Activated CD4-positive, alpha-beta T cell treated with anti-CD3 and anti-CD28 coated beads, Interleukin-2, amount 10 ng/mL, durations not matched to agents 24 days and 14 days (primary cell): ENCODE data around the gene LATS2. TPM values are rescaled to one million over a fixed set of nuclear protein-coding genes. Genes with fewer than 3 reads are reported as not detected.

Experiments
- DNase-seq: peaks from one replicate; pipeline ENCODE4 v3.0.0; 2022
- H3K27ac Mint-ChIP-seq: one replicate; pipeline ENCODE4 v1.8.0; 2022; ENCODE audit warnings: mild to moderate bottlenecking, mixed read lengths
- H3K27me3 Mint-ChIP-seq: one replicate; pipeline ENCODE4 v1.8.0; 2022; ENCODE audit warnings: mixed read lengths
- H3K36me3 Mint-ChIP-seq: one replicate; pipeline ENCODE4 v1.8.0; 2022; ENCODE audit warnings: low read depth, mild to moderate bottlenecking, mixed read lengths
- H3K4me1 Mint-ChIP-seq: one replicate; pipeline ENCODE4 v1.8.0; 2021; ENCODE audit warnings: mixed read lengths
- H3K4me3 Mint-ChIP-seq: one replicate; pipeline ENCODE4 v1.8.0; 2022; ENCODE audit warnings: mild to moderate bottlenecking, moderate library complexity, mixed read lengths
- H3K9me3 Mint-ChIP-seq: one replicate; pipeline ENCODE4 v1.8.0; 2021; ENCODE audit warnings: mixed read lengths
- intact Hi-C: fragments of 100-400 bp; cut with micrococcal nuclease; formaldehyde crosslinking; loops from one replicate; pipeline ENCODE4 v1.15.1; 2023
- total RNA-seq: library from RNA; stranded (reverse); gene quantifications from 2 replicates; pipeline ENCODE4 v1.2.3, GENCODE V29; 2022

Gene LATS2
- total RNA-seq, 1 donor from 2014 or later: 1.7 TPM

GRCh38 chr13:20993661-20994440 is 67.5 kb downstream of the LATS2 start:
- no peaks in the 10 kb centered on the region for H3K9me3 Mint-ChIP-seq
- H3K36me3 Mint-ChIP-seq: no peaks in the 10 kb centered on the region
- intact Hi-C loops: no loop called here
- H3K4me1 Mint-ChIP-seq: peaks cover 4% of the 10 kb centered on the region
- DNase-seq: no peak
- H3K27me3 Mint-ChIP-seq: peaks cover 5% of the 10 kb centered on the region
- no peak overlapping the region for H3K27ac Mint-ChIP-seq
- H3K4me3 Mint-ChIP-seq: no peak overlapping the region

- intact Hi-C loops: no loop called here
These were observed 68.2 kb downstream of the LATS2 start for GRCh38 chr13:20993211-20993610.

GRCh38 chr13:20991741-20992520 is 69.5 kb downstream of the LATS2 start:
- Mint-ChIP-seq H3K36me3 (no peaks in the 10 kb centered on the region), H3K9me3 (no peaks in the 10 kb centered on the region), H3K27ac (no peak overlapping the region), H3K4me3 (no peak overlapping the region), H3K27me3 (peaks cover 5% of the 10 kb centered on the region), H3K4me1 (peaks cover 4% of the 10 kb centered on the region)
- no peak for DNase-seq
- intact Hi-C loops: no loop called here

More at GRCh38 chr13:20993211-20993610, 68.2 kb downstream of the LATS2 start:
- no peaks in the 10 kb centered on the region for H3K9me3 Mint-ChIP-seq
- peaks cover 4% of the 10 kb centered on the region for H3K4me1 Mint-ChIP-seq
- H3K27me3 Mint-ChIP-seq: peaks cover 5% of the 10 kb centered on the region
- DNase-seq: no peak
- H3K36me3 Mint-ChIP-seq: no peaks in the 10 kb centered on the region
- H3K27ac Mint-ChIP-seq: no peak overlapping the region
- H3K4me3 Mint-ChIP-seq: no peak overlapping the region

- intact Hi-C loops: no loop called here
- H3K9me3 Mint-ChIP-seq: no peaks in the 10 kb centered on the region
- H3K27me3 Mint-ChIP-seq: peaks cover 6% of the 10 kb centered on the region
- H3K4me1 Mint-ChIP-seq: peaks cover 6% of the 10 kb centered on the region
- no peak overlapping the region for H3K4me3 Mint-ChIP-seq
- no peak overlapping the region for H3K27ac Mint-ChIP-seq
- no peaks in the 10 kb centered on the region for H3K36me3 Mint-ChIP-seq
- DNase-seq: no peak
These were observed 70.4 kb downstream of the LATS2 start for GRCh38 chr13:20990910-20991525.

DNA sequence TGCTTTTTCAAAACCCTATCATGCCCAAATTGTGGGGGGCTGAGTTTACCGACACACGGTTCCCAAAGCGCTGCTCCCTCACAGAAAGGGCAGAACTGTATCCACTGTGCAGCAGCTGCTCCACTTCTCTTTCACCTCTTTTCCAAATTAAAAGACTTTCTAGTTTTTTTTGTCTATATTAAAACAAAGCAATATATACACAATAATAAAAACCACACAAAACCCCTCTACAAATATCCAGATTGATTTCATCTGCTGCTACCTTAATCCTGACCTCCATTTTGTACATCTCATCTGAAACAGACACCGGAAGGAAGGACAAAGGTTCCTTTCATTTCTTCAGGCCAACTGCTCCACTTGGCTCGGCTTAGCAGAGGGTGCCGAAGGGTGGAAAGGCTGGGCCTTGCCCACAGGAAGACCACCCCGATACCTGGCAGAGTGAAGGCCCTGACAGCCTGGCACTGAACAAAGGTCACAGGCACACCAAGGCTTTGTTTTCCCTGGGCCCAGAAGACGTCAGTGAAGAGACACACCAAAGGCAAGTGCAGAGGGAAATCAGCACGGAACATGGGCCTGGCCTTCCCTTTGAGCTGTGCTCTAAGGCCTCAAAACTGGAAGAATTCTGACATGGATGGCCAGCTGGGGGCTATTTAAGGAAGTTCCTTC is 71.6 kb downstream of the LATS2 start:
- Mint-ChIP-seq H3K36me3 (no peaks in the 10 kb centered on the region), H3K27ac (no peak overlapping the region), H3K4me3 (no peak overlapping the region), H3K9me3 (no peaks in the 10 kb centered on the region), H3K4me1 (peaks cover 8% of the 10 kb centered on the region), H3K27me3 (peaks cover 4% of the 10 kb centered on the region)
- intact Hi-C loops: no loop called here
- no peak for DNase-seq

- no peaks in the 10 kb centered on the region for H3K36me3 Mint-ChIP-seq
These were observed 72.3 kb downstream of the LATS2 start for GRCh38 chr13:20988909-20989655.

DNA sequence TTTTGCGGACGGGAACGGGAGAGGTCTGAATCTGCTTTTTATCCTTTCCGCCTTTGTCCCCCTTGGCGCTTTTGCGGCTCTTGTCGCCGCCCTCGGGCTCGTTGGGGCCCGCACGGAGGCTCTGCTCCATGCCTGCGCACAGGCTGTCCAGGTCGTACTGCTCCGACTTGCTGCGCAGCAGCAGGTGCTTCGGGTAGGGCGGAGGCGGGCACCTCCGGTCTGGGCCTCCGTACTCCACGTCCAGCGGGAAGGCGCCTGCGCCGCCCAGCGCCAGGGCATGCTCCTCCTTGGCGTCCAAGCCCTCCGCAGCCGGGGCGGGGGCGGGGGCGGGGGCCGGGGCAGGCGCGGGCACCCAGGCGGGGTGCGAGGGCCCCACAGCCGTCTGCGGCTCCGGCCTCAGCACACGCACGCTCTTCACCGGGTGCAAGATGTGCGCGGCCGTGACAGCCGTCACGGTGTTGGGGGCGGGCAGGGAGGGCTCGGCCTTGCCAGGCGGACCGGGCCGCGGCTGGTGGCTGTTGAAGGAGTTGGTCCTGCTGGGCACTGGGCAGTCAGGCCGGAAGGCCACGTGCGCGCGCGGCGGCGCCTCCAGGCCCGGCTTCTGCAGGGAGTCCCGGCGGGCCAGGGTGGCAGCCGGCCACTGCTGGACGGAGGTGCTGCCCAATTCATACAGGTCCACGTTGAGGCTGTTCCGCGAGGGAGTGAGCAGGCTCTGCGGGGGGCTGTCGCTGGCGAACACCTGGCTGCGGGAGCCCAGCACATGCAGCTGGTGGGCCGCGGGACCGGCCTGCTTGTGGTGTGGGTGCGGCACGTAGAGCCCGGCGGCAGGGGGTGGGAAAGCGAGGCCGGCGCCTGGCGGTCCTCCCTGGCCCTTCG is 73.1 kb downstream of the LATS2 start:
- no peaks in the 10 kb centered on the region for H3K36me3 Mint-ChIP-seq
- intact Hi-C loops: no loop called here
- peaks cover 5% of the 10 kb centered on the region for H3K4me1 Mint-ChIP-seq
- no peak overlapping the region for H3K4me3 Mint-ChIP-seq
- peaks cover 2% of the 10 kb centered on the region for H3K27me3 Mint-ChIP-seq
- DNase-seq: no peak
- no peak overlapping the region for H3K27ac Mint-ChIP-seq
- H3K9me3 Mint-ChIP-seq: no peaks in the 10 kb centered on the region

More at GRCh38 chr13:20988909-20989655, 72.3 kb downstream of the LATS2 start:
- H3K4me1 Mint-ChIP-seq: peaks cover 8% of the 10 kb centered on the region
- DNase-seq: no peak
- no peak overlapping the region for H3K27ac Mint-ChIP-seq
- H3K9me3 Mint-ChIP-seq: no peaks in the 10 kb centered on the region
- no peak overlapping the region for H3K4me3 Mint-ChIP-seq
- intact Hi-C loops: no loop called here
- H3K27me3 Mint-ChIP-seq: peaks cover 2% of the 10 kb centered on the region

DNA sequence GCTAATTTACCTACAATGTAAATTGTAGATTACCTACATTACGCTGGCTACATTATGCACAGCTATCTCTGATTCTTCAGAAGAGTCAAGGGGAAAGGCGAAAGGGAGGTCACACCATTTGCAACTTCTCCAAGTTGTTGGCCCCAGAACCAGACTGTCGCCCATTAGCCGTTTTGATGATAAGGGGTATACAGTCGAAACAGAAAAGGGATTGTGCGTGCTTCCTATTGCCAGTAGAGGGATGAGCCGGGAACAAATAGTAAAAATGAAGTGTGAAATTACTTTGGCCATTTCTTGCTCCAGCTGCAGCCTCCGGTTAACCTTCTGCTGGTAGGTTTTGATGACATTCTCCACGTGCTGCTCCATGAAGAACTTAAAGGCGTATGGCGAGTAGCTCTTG is 73.8 kb downstream of the LATS2 start:
- no peaks in the 10 kb centered on the region for H3K36me3 Mint-ChIP-seq
- no peak overlapping the region for H3K27ac Mint-ChIP-seq
- H3K27me3 Mint-ChIP-seq: peaks cover 2% of the 10 kb centered on the region
- no peaks in the 10 kb centered on the region for H3K9me3 Mint-ChIP-seq
- no peak for DNase-seq
- intact Hi-C loops: no loop called here
- H3K4me3 Mint-ChIP-seq: no peak overlapping the region
- H3K4me1 Mint-ChIP-seq: peaks cover 4% of the 10 kb centered on the region

DNA sequence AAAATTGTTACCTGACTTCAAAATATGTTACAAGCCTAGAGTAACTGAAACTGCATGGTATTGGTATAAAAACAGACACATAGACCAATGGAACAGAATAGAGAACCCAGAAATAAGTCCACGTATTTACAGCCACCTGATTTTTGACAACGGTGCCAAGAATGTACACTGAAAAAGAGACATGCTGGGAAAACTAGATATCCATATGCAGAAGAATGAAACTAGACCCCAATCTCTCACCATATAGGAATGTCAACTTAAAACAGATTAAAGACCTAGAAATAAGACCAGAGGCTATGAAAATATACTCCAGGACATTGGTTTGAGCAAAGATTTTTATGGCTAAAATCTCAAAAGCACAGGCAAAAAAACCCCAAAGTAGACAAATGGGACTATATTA is 76.5 kb downstream of the LATS2 start:
- intact Hi-C loops: no loop called here
- no peak overlapping the region for H3K27ac Mint-ChIP-seq
- no peaks in the 10 kb centered on the region for H3K36me3 Mint-ChIP-seq
- no peak for DNase-seq
- no peaks in the 10 kb centered on the region for H3K9me3 Mint-ChIP-seq
- H3K4me1 Mint-ChIP-seq: peaks cover 4% of the 10 kb centered on the region
- H3K27me3 Mint-ChIP-seq: peaks cover 2% of the 10 kb centered on the region
- H3K4me3 Mint-ChIP-seq: no peak overlapping the region

GRCh38 chr13:20983386-20983785 is 78.0 kb downstream of the LATS2 start:
- Mint-ChIP-seq H3K36me3 (no peaks in the 10 kb centered on the region), H3K9me3 (no peaks in the 10 kb centered on the region), H3K27ac (no peak overlapping the region), H3K27me3 (peaks cover 2% of the 10 kb centered on the region), H3K4me3 (no peak overlapping the region), H3K4me1 (peaks cover 4% of the 10 kb centered on the region)
- intact Hi-C loops: no loop called here
- no peak for DNase-seq

GRCh38 chr13:20981370-20982095 is 79.9 kb downstream of the LATS2 start:
- peaks cover 2% of the 10 kb centered on the region for H3K27me3 Mint-ChIP-seq

DNA sequence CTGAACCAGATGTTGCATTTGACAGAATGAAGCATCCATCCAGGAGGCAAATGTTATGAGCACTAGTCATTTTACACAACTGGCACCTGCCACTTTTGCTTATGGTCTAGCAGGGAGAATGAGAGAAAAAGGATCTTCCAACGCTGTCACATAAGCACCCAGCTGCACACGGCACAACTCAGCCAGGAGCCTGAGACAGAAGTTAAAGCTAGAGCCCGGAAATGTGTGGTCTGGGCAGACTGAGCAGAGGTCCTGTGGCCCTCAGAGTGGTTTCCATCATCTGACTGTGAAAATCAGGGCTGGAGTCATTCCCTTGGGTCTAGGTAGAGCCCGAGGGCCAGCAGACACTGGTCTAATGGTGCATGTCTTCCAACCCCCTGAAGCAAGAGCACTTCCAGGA is 80.5 kb downstream of the LATS2 start:
- intact Hi-C loops: no loop called here
- peaks cover under 1% of the 10 kb centered on the region for H3K4me1 Mint-ChIP-seq
- no peak for DNase-seq
- peaks cover under 1% of the 10 kb centered on the region for H3K27me3 Mint-ChIP-seq
- H3K9me3 Mint-ChIP-seq: no peaks in the 10 kb centered on the region
- H3K4me3 Mint-ChIP-seq: no peak overlapping the region
- H3K36me3 Mint-ChIP-seq: no peaks in the 10 kb centered on the region
- no peak overlapping the region for H3K27ac Mint-ChIP-seq

More at GRCh38 chr13:20981370-20982095, 79.9 kb downstream of the LATS2 start:
- no peak for DNase-seq
- H3K27ac Mint-ChIP-seq: no peak overlapping the region
- peaks cover 4% of the 10 kb centered on the region for H3K4me1 Mint-ChIP-seq
- H3K36me3 Mint-ChIP-seq: no peaks in the 10 kb centered on the region
- intact Hi-C loops: no loop called here
- no peak overlapping the region for H3K4me3 Mint-ChIP-seq
- H3K9me3 Mint-ChIP-seq: no peaks in the 10 kb centered on the region
